Mesenchymal stem cell (in vitro differentiated cells and primary cell): ENCODE results near the gene MRPL24. TPM values are rescaled to one million over a fixed set of nuclear protein-coding genes. Genes with fewer than 3 reads are reported as not detected.
A peak's percentile ranks its signal among the peaks of the same experiment; 100 is the strongest.

Experiments used
- DNase-seq: peaks from one replicate; pipeline ENCODE4 v3.0.0-alpha.2; 2013
- H2AFZ ChIP-seq: one replicate; pipeline ENCODE4 v1.6.1; 2013; ENCODE audit warnings: low read depth, mild to moderate bottlenecking, control low read depth, inconsistent platforms, low read length, moderate library complexity
- H2AK5ac ChIP-seq: 2 replicates; pipeline ENCODE4 v1.6.1; 2013; ENCODE audit warnings: low read length, moderate library complexity, mild to moderate bottlenecking, inconsistent platforms; ENCODE audit not compliant: severe bottlenecking
- H2BK120ac ChIP-seq: one replicate; pipeline ENCODE4 v1.6.1; 2013; ENCODE audit warnings: low read depth, mild to moderate bottlenecking, inconsistent platforms, low read length, moderate library complexity
- H2BK12ac ChIP-seq, 2 experiments: one replicate each; pipeline ENCODE4 v1.6.1; 2013; ENCODE audit warnings: inconsistent platforms in 2 of 2, low read length in 2 of 2, mild to moderate bottlenecking in 2 of 2, moderate library complexity in 2 of 2, control low read depth in 1 of 2
- H2BK15ac ChIP-seq: one replicate; pipeline ENCODE4 v1.6.1; 2013; ENCODE audit warnings: mild to moderate bottlenecking, low read depth, inconsistent platforms; ENCODE audit not compliant: poor library complexity, severe bottlenecking
- H2BK5ac ChIP-seq: 2 replicates; pipeline ENCODE4 v1.6.1; 2013; ENCODE audit warnings: low read depth, mild to moderate bottlenecking, low read length, control low read depth, inconsistent platforms; ENCODE audit not compliant: poor library complexity, severe bottlenecking
- H3K14ac ChIP-seq, 2 experiments: one replicate each; pipeline ENCODE4 v1.6.1; 2013; ENCODE audit warnings: inconsistent platforms in 2 of 2, low read length in 2 of 2, control low read depth in 1 of 2, mild to moderate bottlenecking in 1 of 2, moderate library complexity in 1 of 2
- H3K18ac ChIP-seq, 2 experiments: one replicate each; pipeline ENCODE4 v1.6.1; 2013; ENCODE audit warnings: inconsistent platforms in 2 of 2, low read length in 2 of 2, control low read depth in 1 of 2, low read depth in 1 of 2, mild to moderate bottlenecking in 1 of 2
- H3K23ac ChIP-seq, 2 experiments: one replicate each; pipeline ENCODE4 v1.6.1; 2013; ENCODE audit warnings: inconsistent platforms in 2 of 2, low read length in 2 of 2, mild to moderate bottlenecking in 2 of 2, moderate library complexity in 2 of 2, control low read depth in 1 of 2
- H3K27ac ChIP-seq: 2 replicates; pipeline ENCODE4 v1.5.1; 2013; ENCODE audit warnings: mild to moderate bottlenecking, moderate library complexity, low read length, control low read depth, inconsistent platforms; ENCODE audit not compliant: poor library complexity, severe bottlenecking
- H3K27me3 ChIP-seq, 2 experiments: 2 replicates each; pipeline versions ENCODE4 v1.6.1 to v1.7.0; 2013; ENCODE audit warnings: low read length in 2 of 2, mild to moderate bottlenecking in 2 of 2, moderate library complexity in 2 of 2, control low read depth in 1 of 2, inconsistent platforms in 1 of 2; ENCODE audit not compliant: control insufficient read depth in 1 of 2, insufficient read depth in 1 of 2
- H3K36me3 ChIP-seq, 2 experiments: 2 replicates each; pipeline versions ENCODE4 v1.6.1 to v1.7.0; 2013; ENCODE audit warnings: low read length in 2 of 2, control low read depth in 1 of 2, inconsistent platforms in 1 of 2, low read depth in 1 of 2, mild to moderate bottlenecking in 1 of 2; ENCODE audit not compliant: insufficient read depth in 2 of 2, control insufficient read depth in 1 of 2
- H3K4ac ChIP-seq, 2 experiments: one replicate each; pipeline ENCODE4 v1.6.1; 2013; ENCODE audit warnings: inconsistent platforms in 2 of 2, low read length in 2 of 2, mild to moderate bottlenecking in 2 of 2, moderate library complexity in 2 of 2, control low read depth in 1 of 2, low read depth in 1 of 2
- H3K4me1 ChIP-seq: 2 replicates; pipeline ENCODE4 v1.6.1; 2013; ENCODE audit warnings: low read depth, low read length, control low read depth; ENCODE audit not compliant: control insufficient read depth, insufficient read depth
- H3K4me2 ChIP-seq: 2 replicates; pipeline ENCODE4 v1.6.1; 2013; ENCODE audit warnings: low read length, mild to moderate bottlenecking, inconsistent platforms; ENCODE audit not compliant: poor library complexity, severe bottlenecking
- H3K4me3 ChIP-seq, 2 experiments: 2 replicates each; pipeline versions ENCODE4 v1.5.1 to v1.7.0; 2013; ENCODE audit warnings: low read length in 2 of 2, mild to moderate bottlenecking in 2 of 2, control low read depth in 1 of 2, low read depth in 1 of 2; ENCODE audit not compliant: insufficient read depth in 1 of 2
- H3K79me1 ChIP-seq: replicated peaks from 2 replicates; pipeline ENCODE4 v1.6.1; 2013; ENCODE audit warnings: mild to moderate bottlenecking, control low read depth, low read length, inconsistent platforms; ENCODE audit not compliant: poor library complexity, severe bottlenecking
- H3K9ac ChIP-seq: 2 replicates; pipeline ENCODE4 v1.7.0; 2013; ENCODE audit warnings: mild to moderate bottlenecking, low read length, moderate library complexity
- H3K9me3 ChIP-seq: 2 replicates; pipeline ENCODE4 v1.7.0; 2013; ENCODE audit warnings: mild to moderate bottlenecking, low read length; ENCODE audit not compliant: control insufficient read depth
- H4K8ac ChIP-seq: one replicate; pipeline ENCODE4 v1.6.1; 2013; ENCODE audit warnings: inconsistent platforms, mild to moderate bottlenecking, low read length, moderate library complexity
- H4K91ac ChIP-seq: one replicate; pipeline ENCODE4 v1.6.1; 2013; ENCODE audit warnings: mild to moderate bottlenecking, low read length, inconsistent platforms
- WGBS: methylation state at CpG from one replicate; pipeline ENCODE4 v1.1.7; 2013; ENCODE audit warnings: mixed read lengths; 5-methylcytosine and 5-hydroxymethylcytosine counted together
- polyA plus RNA-seq, 2 experiments: library from polyadenylated mRNA; stranded (reverse); fragments of 200-250 nt; gene quantifications; one replicate each; pipeline ENCODE4 v1.2.3, GENCODE V29; 2013

Gene MRPL24
- polyA plus RNA-seq (2013, experiment 1 of 2) = 65.7 TPM
- polyA plus RNA-seq (2013, experiment 2 of 2) = 64.7 TPM

DNA sequence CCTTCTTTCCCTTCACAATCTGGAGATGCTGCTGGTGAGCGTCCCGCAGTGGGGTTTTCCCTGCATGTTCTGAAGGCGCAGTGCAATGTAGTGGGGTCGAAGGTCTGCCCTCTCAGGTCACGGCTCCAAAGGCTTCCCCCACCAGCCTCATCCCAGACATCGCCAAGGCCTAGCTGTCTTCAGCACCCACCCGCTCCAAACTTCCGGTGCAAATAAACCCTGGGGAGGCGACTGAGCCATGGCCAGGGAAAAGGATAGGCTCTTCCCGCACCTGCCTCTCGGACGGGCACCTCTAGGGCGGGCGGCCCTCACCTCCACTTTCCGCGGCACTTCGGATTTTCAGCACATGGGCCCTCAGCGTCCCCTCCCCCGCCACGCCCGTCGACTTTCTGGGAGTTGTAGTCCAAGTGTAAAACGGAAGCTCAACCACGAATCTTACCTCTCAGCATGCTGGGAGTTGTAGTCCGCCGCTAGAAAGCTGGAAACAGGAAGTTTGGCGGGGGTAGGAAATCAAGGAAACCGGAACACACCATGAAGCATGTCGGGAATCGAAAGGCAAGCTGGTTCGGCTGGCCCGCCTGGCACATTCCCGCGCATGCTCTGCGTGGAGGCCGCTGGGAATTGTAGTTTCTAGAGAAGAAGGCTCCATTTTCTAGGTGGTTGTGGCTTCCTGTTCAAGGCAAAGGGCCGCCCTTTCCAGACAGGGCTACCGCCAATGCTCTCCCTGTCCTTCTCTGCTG is at the start of gene MRPL24:
MRPL24 (minus strand) TSS at position 348 of the 740 bp plus-strand sequence. CDS start 2,384 bp downstream, outside the sequence.
- Histone ChIP-seq H3K4me2 (peak within 1 kb of the TSS; percentile 74), H3K18ac (peak within 1 kb of the TSS; percentile 16 to 61), H2AFZ (peak within 1 kb of the TSS; percentile 15), H4K91ac (peak within 1 kb of the TSS; percentile 66), H2BK15ac (no peak within 1 kb of the TSS), H3K4me1 (peaks cover 16% of the 10 kb centered on the region), H3K4ac (peak within 1 kb of the TSS; percentile 7 to 71), H2BK120ac (no peak within 1 kb of the TSS), H3K9ac (peak within 1 kb of the TSS; percentile 94), H2AK5ac (peak within 1 kb of the TSS; percentile 94), H3K36me3 (peaks cover 58 to 71% of the 10 kb centered on the region in 2 experiments), H3K23ac (peak within 1 kb of the TSS in 1 of 2 experiments; percentile 67), H3K4me3 (peak within 1 kb of the TSS; percentile 60 to 94), H2BK5ac (no peak within 1 kb of the TSS), H2BK12ac (peak within 1 kb of the TSS in 1 of 2 experiments; percentile 17), H3K27me3 (no peaks in the 10 kb centered on the region), H4K8ac (peak within 1 kb of the TSS; percentile 91), H3K9me3 (no peaks in the 10 kb centered on the region), H3K14ac (peak within 1 kb of the TSS in 1 of 2 experiments; percentile 76), H3K79me1 (peaks cover 21% of the 10 kb centered on the region), H3K27ac (peak within 1 kb of the TSS; percentile 72)
- DNase-seq = peak; percentile 100
- WGBS = 0% methylated on average over 35 of the region's 38 CpGs

DNA sequence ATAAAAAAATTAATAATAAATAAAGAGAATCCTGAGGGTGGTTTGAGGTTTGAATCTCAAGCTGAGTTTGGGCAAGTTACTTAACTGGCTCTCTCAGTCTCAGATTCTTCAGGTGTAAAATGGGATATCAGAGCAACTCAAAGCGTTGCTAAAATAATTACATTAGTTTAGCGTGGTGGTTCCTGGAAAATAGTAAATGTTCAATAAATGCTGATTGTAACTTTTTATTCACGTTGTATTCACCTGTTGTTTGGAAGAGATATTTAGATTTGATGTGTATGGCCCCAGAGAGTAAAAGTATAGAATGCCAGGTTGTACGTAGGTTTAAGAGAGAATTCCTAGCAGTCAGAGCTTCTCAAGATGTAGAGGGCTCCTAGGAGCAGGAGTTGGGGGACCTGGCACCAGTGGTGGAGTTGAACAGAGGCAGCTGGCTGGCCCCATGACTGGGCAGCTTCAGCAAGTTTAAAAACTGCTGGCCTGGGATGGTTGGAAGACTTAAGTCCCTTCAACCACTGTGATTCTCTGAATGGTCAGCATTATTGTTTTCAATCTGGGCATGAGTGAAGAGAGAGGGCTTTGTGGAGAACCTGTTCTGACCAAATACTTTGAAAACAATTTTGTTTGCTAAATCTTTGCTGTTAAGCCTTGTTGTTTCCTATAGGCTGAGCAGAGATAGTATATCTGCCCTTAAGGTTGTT is 48.9 kb upstream of the MRPL24 start:
- Histone ChIP-seq H3K14ac (no peak overlapping the region), H3K4ac (no peak overlapping the region)

DNA sequence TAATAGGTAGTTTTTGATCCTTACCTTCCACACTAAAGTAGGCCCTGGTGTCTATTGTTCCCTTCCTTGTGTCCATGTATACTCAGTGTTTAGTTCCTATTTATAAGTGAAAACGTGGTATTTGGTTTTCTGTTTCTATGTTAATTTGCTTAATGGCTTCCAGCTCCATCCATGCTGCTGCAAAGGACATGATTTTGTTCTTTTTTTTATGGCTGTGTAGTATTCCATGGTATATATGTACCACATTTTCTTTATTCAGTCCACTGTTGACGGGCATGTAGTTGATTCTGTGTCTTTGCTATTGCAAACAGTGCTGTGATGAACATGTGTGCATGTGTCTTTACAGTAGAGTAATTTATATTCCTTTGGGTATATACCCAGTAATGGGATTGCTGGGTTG is 47.2 kb upstream of the MRPL24 start:
- H3K18ac ChIP-seq = no peak overlapping the region
- H3K27me3 ChIP-seq = no peaks in the 10 kb centered on the region
- H3K4me1 ChIP-seq = no peaks in the 10 kb centered on the region
- H3K9ac ChIP-seq = no peak overlapping the region
- no peak overlapping the region for H3K23ac ChIP-seq
- peaks cover 37% of the 10 kb centered on the region for H3K79me1 ChIP-seq
- H2BK12ac ChIP-seq = no peak overlapping the region
- no peak overlapping the region for H4K91ac ChIP-seq
- no peak overlapping the region for H3K4me3 ChIP-seq
- H3K9me3 ChIP-seq = no peaks in the 10 kb centered on the region
- no peak overlapping the region for H2BK5ac ChIP-seq
- no peak overlapping the region for H2AK5ac ChIP-seq
- no peak overlapping the region for H3K14ac ChIP-seq
- H2AFZ ChIP-seq = no peak overlapping the region
- DNase-seq = no peak
- no peak overlapping the region for H4K8ac ChIP-seq
- H2BK15ac ChIP-seq = no peak overlapping the region
- H3K4me2 ChIP-seq = no peak overlapping the region
- H3K27ac ChIP-seq = no peak overlapping the region
- 96% methylated on average over 2 of the region's 2 CpGs for WGBS
- peaks cover 47 to 76% of the 10 kb centered on the region in 2 experiments for H3K36me3 ChIP-seq
- H2BK120ac ChIP-seq = no peak overlapping the region
- H3K4ac ChIP-seq = no peak overlapping the region

More for the DNA sequence above, 48.9 kb upstream of the MRPL24 start:
- no peak overlapping the region for H4K91ac ChIP-seq
- H3K4me2 ChIP-seq = no peak overlapping the region
- no peak overlapping the region for H2BK5ac ChIP-seq
- no peak overlapping the region for H3K18ac ChIP-seq
- H3K27ac ChIP-seq = no peak overlapping the region
- peaks cover 29% of the 10 kb centered on the region for H3K79me1 ChIP-seq
- peaks cover 8% of the 10 kb centered on the region for H3K4me1 ChIP-seq
- no peak overlapping the region for H3K4me3 ChIP-seq
- H3K9ac ChIP-seq = no peak overlapping the region
- H3K23ac ChIP-seq = no peak overlapping the region
- no peaks in the 10 kb centered on the region for H3K9me3 ChIP-seq
- no peaks in the 10 kb centered on the region for H3K27me3 ChIP-seq
- H4K8ac ChIP-seq = no peak overlapping the region
- no peak overlapping the region for H2BK15ac ChIP-seq
- WGBS = 97% methylated on average over 4 of the region's 4 CpGs
- DNase-seq = no peak
- no peak overlapping the region for H2AFZ ChIP-seq
- H3K36me3 ChIP-seq = peaks cover 38 to 82% of the 10 kb centered on the region in 2 experiments
- no peak overlapping the region for H2BK12ac ChIP-seq
- H2BK120ac ChIP-seq = no peak overlapping the region
- H2AK5ac ChIP-seq = no peak overlapping the region

DNA sequence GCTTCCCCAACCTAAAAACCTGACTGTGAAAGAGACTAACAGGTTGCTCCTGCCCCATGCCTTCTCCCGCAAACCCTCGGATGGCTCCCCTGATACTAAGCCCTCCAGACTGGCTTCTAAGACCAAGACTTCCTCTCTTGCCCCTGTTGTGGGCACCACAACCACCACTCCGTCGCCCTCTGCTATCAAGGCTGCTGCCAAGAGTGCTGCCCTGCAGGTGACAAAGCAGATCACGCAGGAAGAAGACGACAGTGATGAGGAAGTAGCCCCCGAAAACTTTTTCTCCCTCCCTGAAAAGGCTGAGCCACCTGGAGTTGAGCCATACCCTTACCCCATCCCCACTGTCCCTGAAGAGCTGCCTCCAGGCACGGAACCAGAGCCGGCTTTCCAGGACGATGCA is 45.8 kb upstream of the MRPL24 start:
- Histone ChIP-seq H3K4me1 (no peaks in the 10 kb centered on the region), H2BK5ac (no peak overlapping the region), H3K23ac (no peak overlapping the region), H2AK5ac (no peak overlapping the region), H3K14ac (no peak overlapping the region), H3K27ac (no peak overlapping the region), H3K27me3 (no peaks in the 10 kb centered on the region), H4K8ac (no peak overlapping the region), H3K36me3 (peaks cover 42 to 69% of the 10 kb centered on the region in 2 experiments), H3K4me2 (no peak overlapping the region), H2BK12ac (no peak overlapping the region), H2AFZ (no peak overlapping the region), H2BK15ac (no peak overlapping the region), H3K4ac (no peak overlapping the region), H3K79me1 (peaks cover 37% of the 10 kb centered on the region), H3K9me3 (no peaks in the 10 kb centered on the region), H4K91ac (no peak overlapping the region), H3K4me3 (no peak overlapping the region), H2BK120ac (no peak overlapping the region), H3K9ac (no peak overlapping the region), H3K18ac (no peak overlapping the region)
- DNase-seq = no peak
- WGBS = over 99% methylated on average over 10 of the region's 10 CpGs
